Endothelial cell of umbilical vein (primary cell): ENCODE data around the gene RTEL1. TPM values are rescaled to one million over a fixed set of nuclear protein-coding genes. Genes with fewer than 3 reads are reported as not detected.
"Not testable (repeated sequence)": the region's sequence is repeated elsewhere in the genome, so short reads cannot be mapped to it uniquely, and the experiment has no call there.

Experiments used
- BruUV-seq: library from RNA; stranded (reverse); fragments of 400-500 nt; replicated peaks from 2 replicates; lab custom pipeline; 2021; lab: Mats Ljungman, UMichigan
- CTCF ChIA-PET: fragments of 300-600, 350-600 bp; sonication (Branson Sonifier 250); formaldehyde crosslinking; loops from one replicate; lab custom pipeline; 2021; ENCODE audit warnings: antibody characterized with exemption, inconsistent platforms; lab: Charles Lee
- POLR2A ChIA-PET: fragments of 300-600, 350-600 bp; sonication (Branson Sonifier 250); formaldehyde crosslinking; loops from one replicate; lab custom pipeline; 2021; ENCODE audit warnings: antibody characterized with exemption, inconsistent platforms; lab: Charles Lee
- DNase-seq: peaks from one replicate; pipeline ENCODE4 v3.0.0-alpha.2; 2011; ENCODE audit warnings: low read depth, low spot score
- FAIRE-seq: peaks from 2 replicates; lab custom pipeline; 2011; peaks lifted over from hg19 to GRCh38; lab: Jason Lieb, UNC
- H2AFZ ChIP-seq: 2 replicates; pipeline ENCODE4 v1.6.0; 2012; ENCODE audit warnings: low read depth, low read length, control low read depth, inconsistent platforms
- H3K27ac ChIP-seq: 2 replicates; pipeline ENCODE4 v1.5.1; 2011; ENCODE audit warnings: low read depth, mild to moderate bottlenecking, control low read depth, low read length, moderate library complexity; ENCODE audit not compliant: insufficient read depth
- H3K27me3 ChIP-seq, 2 experiments: 2 replicates each; pipeline versions ENCODE4 v1.6.0 to v1.6.1; 2011; ENCODE audit warnings: low read length in 2 of 2, mixed read lengths in 1 of 2; ENCODE audit not compliant: control insufficient read depth in 2 of 2, insufficient read depth in 2 of 2
- H3K36me3 ChIP-seq, 2 experiments: 2 replicates in 1 of 2; 3 replicates in 1 of 2; pipeline ENCODE4 v1.5.1; 2011; ENCODE audit warnings: low read length in 2 of 2, mild to moderate bottlenecking in 1 of 2, moderate library complexity in 1 of 2; ENCODE audit not compliant: control insufficient read depth in 2 of 2, insufficient read depth in 2 of 2; ENCODE audit errors: extremely low read depth in 1 of 2
- H3K4me1 ChIP-seq: 3 replicates; pipeline ENCODE4 v1.5.1; 2011; ENCODE audit warnings: mild to moderate bottlenecking, low read length; ENCODE audit not compliant: control insufficient read depth, insufficient read depth; ENCODE audit errors: extremely low read depth
- H3K4me2 ChIP-seq: 2 replicates; pipeline ENCODE4 v1.6.1; 2011; ENCODE audit warnings: low read length, control low read depth, mixed read lengths; ENCODE audit not compliant: insufficient read depth
- H3K4me3 ChIP-seq, 3 experiments: fragments of 200-600 bp in 1 of 3; sonication (generic), shearing (Covaris generic) in 1 of 3; replicated peaks in 1 of 3; 2 replicates each; pipeline ENCODE4 v1.5.1; 2011 to 2016; ENCODE audit warnings: control low read depth in 3 of 3, low read length in 3 of 3, mild to moderate bottlenecking in 2 of 3, inconsistent platforms in 1 of 3, low read depth in 1 of 3, moderate library complexity in 1 of 3; ENCODE audit not compliant: insufficient read depth in 1 of 3
- H3K79me2 ChIP-seq: 2 replicates; pipeline ENCODE4 v1.6.0; 2012; ENCODE audit warnings: low read length, inconsistent platforms; ENCODE audit not compliant: control insufficient read depth, insufficient read depth
- H3K9ac ChIP-seq: replicated peaks from 2 replicates; pipeline ENCODE3; 2011; ENCODE audit warnings: low read length, control low read depth; ENCODE audit not compliant: insufficient read depth; ENCODE audit errors: extremely low read depth
- H3K9me1 ChIP-seq: replicated peaks from 3 replicates; pipeline ENCODE4 v1.6.0; 2011; ENCODE audit warnings: mild to moderate bottlenecking, low read length; ENCODE audit not compliant: control insufficient read depth, insufficient read depth; ENCODE audit errors: extremely low read depth
- H3K9me3 ChIP-seq: replicated peaks from 2 replicates; pipeline ENCODE4 v1.5.1; 2012; ENCODE audit warnings: low read length, inconsistent platforms; ENCODE audit not compliant: control insufficient read depth, insufficient read depth
- H4K20me1 ChIP-seq: replicated peaks from 2 replicates; pipeline ENCODE3; 2011; ENCODE audit warnings: mild to moderate bottlenecking, low read length; ENCODE audit not compliant: control insufficient read depth, insufficient read depth; ENCODE audit errors: extremely low read depth
- FOS ChIP-seq: IDR thresholded peaks from 2 replicates; pipeline ENCODE4 v1.6.1; 2011; ENCODE audit warnings: mild to moderate bottlenecking, low read length, moderate library complexity, borderline replicate concordance; ENCODE audit not compliant: insufficient read depth
- MYC ChIP-seq: IDR thresholded peaks from one replicate; pipeline ENCODE4 v1.6.1; 2011; ENCODE audit warnings: mild to moderate bottlenecking, low read depth, low read length
- POLR2A ChIP-seq: IDR thresholded peaks from 2 replicates; pipeline ENCODE4 v1.6.1; 2012; ENCODE audit warnings: low read depth, mild to moderate bottlenecking, control low read depth, low read length
- POLR2AphosphoS5 ChIP-seq: IDR thresholded peaks from 2 replicates; pipeline ENCODE4 v1.6.1; 2012; ENCODE audit warnings: low read depth, mild to moderate bottlenecking, control low read depth, low read length, moderate library complexity; ENCODE audit not compliant: insufficient read depth
- dilution Hi-C: fragments of 300-500 bp; cut with MboI; formaldehyde crosslinking; loops from one replicate; pipeline ENCODE4 v1.15.0; 2019; ENCODE audit warnings: low sequenced_read_pairs; ENCODE audit not compliant: extremely low pct_ligation_motif_present
- intact Hi-C: fragments of 100-400 bp; cut with micrococcal nuclease; formaldehyde crosslinking; loops from one replicate; pipeline ENCODE4 v1.10.0; 2022
- polyA plus RNA-seq, 4 experiments: library from polyadenylated mRNA; depleted of rRNA in 3 of 4; stranded (reverse) in 3 of 4; unstranded in 1 of 4; fragments of >200 nt; gene quantifications; 2 replicates each; pipeline versions ENCODE4 v1.2.1 to v1.2.3, GENCODE V29; 2011 to 2012; ENCODE audit warnings: missing spikeins in 1 of 4
- total RNA-seq: library from RNA; stranded (reverse); gene quantifications from 2 replicates; pipeline ENCODE4 v1.2.3, GENCODE V29; 2021
- TF ChIP-seq, protein P1 (sequence below): IDR thresholded peaks from 2 replicates; pipeline ENCODE4 v1.6.1; 2011; ENCODE audit not compliant: insufficient read depth, insufficient read length
- TF ChIP-seq, protein P2 (sequence below), 2 donors: IDR thresholded peaks; 1 replicate in 1 of 2; 2 replicates in 1 of 2; pipeline ENCODE4 v1.5.1; 2011; ENCODE audit warnings: low read length in 2 of 2, mild to moderate bottlenecking in 2 of 2, moderate library complexity in 2 of 2, control low read depth in 1 of 2, inconsistent platforms in 1 of 2, low read depth in 1 of 2; ENCODE audit not compliant: insufficient read depth in 1 of 2; ENCODE audit errors: extremely low read depth in 1 of 2

The RTEL1 gene
- total and polyA plus RNA-seq, 2 donors (not counting 3 experiments of a cell fraction or from before 2014, with no cell fraction given), result 17.0 to 44.9 TPM

DNA sequence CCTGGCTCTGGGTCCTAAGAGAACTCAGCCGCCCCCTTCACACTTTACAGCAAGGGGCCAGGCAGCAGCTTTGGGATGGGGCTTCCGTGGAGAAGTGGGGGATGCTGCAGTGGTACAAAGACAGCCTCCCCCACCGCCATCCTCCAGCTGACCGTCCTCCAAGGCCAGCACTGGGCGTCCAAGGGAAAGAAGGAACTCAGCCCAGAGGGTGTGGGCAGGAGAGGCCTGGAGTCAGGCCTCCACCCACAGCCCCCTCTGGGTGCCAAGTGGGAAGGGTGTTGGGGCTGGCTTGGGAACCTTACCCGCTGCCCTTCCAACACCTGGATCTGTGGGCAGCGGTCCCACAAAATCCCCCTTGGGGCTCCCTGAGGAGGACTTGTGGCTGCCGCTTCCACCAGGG lies 18.0 kb upstream of the RTEL1 start:
- intact Hi-C loops (no loop called here), dilution Hi-C loops (no loop called here)
- no peak for TF ChIP-seq FOS
- no peak for TF ChIP-seq MYC
- no peak for TF ChIP-seq POLR2AphosphoS5
- TF ChIP-seq, protein P1, sequence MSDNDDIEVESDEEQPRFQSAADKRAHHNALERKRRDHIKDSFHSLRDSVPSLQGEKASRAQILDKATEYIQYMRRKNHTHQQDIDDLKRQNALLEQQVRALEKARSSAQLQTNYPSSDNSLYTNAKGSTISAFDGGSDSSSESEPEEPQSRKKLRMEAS, result no peak
- no peak for TF ChIP-seq POLR2A
- TF ChIP-seq, protein P2, sequence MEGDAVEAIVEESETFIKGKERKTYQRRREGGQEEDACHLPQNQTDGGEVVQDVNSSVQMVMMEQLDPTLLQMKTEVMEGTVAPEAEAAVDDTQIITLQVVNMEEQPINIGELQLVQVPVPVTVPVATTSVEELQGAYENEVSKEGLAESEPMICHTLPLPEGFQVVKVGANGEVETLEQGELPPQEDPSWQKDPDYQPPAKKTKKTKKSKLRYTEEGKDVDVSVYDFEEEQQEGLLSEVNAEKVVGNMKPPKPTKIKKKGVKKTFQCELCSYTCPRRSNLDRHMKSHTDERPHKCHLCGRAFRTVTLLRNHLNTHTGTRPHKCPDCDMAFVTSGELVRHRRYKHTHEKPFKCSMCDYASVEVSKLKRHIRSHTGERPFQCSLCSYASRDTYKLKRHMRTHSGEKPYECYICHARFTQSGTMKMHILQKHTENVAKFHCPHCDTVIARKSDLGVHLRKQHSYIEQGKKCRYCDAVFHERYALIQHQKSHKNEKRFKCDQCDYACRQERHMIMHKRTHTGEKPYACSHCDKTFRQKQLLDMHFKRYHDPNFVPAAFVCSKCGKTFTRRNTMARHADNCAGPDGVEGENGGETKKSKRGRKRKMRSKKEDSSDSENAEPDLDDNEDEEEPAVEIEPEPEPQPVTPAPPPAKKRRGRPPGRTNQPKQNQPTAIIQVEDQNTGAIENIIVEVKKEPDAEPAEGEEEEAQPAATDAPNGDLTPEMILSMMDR (IDR thresholded peaks at IDR 0.05; ENCODE audit: extremely low read depth in 1 of 2, insufficient read depth in 1 of 2, low read depth in 1 of 2, low read length in 2 of 2), result no peak
- Histone ChIP-seq H3K36me3 (no peaks in the 10 kb centered on the region), H3K9ac (no peak overlapping the region), H3K79me2 (no peaks in the 10 kb centered on the region), H3K9me1 (no peaks in the 10 kb centered on the region), H3K27me3 (no peaks in the 10 kb centered on the region), H3K27ac (no peak overlapping the region), H3K9me3 (no peaks in the 10 kb centered on the region), H3K4me3 (no peak overlapping the region), H2AFZ (no peak overlapping the region), H3K4me2 (no peak overlapping the region), H3K4me1 (peaks cover 2% of the 10 kb centered on the region), H4K20me1 (no peaks in the 10 kb centered on the region)
- FAIRE-seq (no peak), DNase-seq (no peak)
- ChIA-PET POLR2A (no interaction called here), CTCF (interaction anchor here (0.8 kb wide), 1 partner anchor 102 kb away, joined by 3 read pairs; no protein-coding TSS in a partner anchor)
- no TSS peak for BruUV-seq

DNA sequence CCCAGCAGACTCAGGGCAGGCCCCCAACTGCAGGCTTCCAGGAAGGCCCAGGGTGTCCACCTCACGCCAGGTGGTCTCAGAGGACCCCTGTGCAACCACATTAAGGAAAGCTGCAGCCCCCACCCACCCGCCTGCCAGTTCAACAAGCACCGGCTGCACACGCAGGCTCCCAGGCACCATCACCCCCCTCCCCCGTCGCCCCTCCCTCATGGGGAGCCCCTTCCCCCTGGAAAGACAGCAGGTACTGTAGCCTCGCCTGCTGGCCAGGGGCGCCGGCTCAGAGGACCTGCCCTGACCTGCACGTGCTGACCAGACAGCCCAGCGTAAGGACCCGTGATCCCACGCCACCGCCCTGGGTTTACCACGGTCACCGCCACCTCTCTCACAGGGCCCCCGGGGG lies 17.4 kb upstream of the RTEL1 start:
- ChIA-PET CTCF (interaction anchor here (1.8 kb wide), 2 partner anchors 18 to 70 kb away, joined by 4 to 8 read pairs; partner anchors contain the start of gene RTEL1), POLR2A (interaction anchor here (0.9 to 1.4 kb wide), 2 partner anchors 9 to 14 kb away, joined by 4 to 5 read pairs; partner anchors contain the start of gene GMEB2)
- BruUV-seq, DNase-seq, H3K79me2 ChIP-seq, H3K27ac ChIP-seq, H3K9me3 ChIP-seq, H3K27me3 ChIP-seq, H3K9ac ChIP-seq, H4K20me1 ChIP-seq, H3K4me2 ChIP-seq, intact Hi-C loops, dilution Hi-C loops, H3K4me3 ChIP-seq, H3K36me3 ChIP-seq, H3K4me1 ChIP-seq, H3K9me1 ChIP-seq, H2AFZ ChIP-seq: not testable (repeated sequence)
- peak; percentile 12 for FAIRE-seq
